HepG2 (cell line): ENCODE results near the gene DNAAF3. TPM values are rescaled to one million over a fixed set of nuclear protein-coding genes. Genes with fewer than 3 reads are reported as not detected.

Experiments used
- CBX5 ChIP-seq: sonication (generic); formaldehyde crosslinking; IDR thresholded peaks from 2 replicates; pipeline ENCODE4 v1.4.0; 2020; ENCODE audit warnings: missing genetic modification reagents, borderline replicate concordance
- HOXD1 ChIP-seq: sonication (generic); formaldehyde crosslinking; IDR thresholded peaks from 2 replicates; pipeline ENCODE4 v1.5.0; 2020; ENCODE audit warnings: missing genetic modification reagents
- JDP2 ChIP-seq: sonication (generic); formaldehyde crosslinking; IDR thresholded peaks from 2 replicates; pipeline ENCODE4 v1.8.1; 2022; ENCODE audit warnings: missing genetic modification reagents, borderline replicate concordance
- JUNB ChIP-seq: sonication (generic); formaldehyde crosslinking; IDR thresholded peaks from 2 replicates; pipeline ENCODE4 v1.8.0; 2022; ENCODE audit warnings: missing genetic modification reagents, mild to moderate bottlenecking, borderline replicate concordance
- KDM1A ChIP-seq: IDR thresholded peaks from 2 replicates; pipeline ENCODE4 v1.6.1; 2016; ENCODE audit warnings: missing compliant biosample characterization
- NR1H2 ChIP-seq: sonication (generic); formaldehyde crosslinking; IDR thresholded peaks from 2 replicates; pipeline ENCODE4 v1.8.1; 2022; ENCODE audit warnings: low read depth, missing genetic modification reagents, borderline replicate concordance
- PHF20 ChIP-seq: sonication (generic); formaldehyde crosslinking; IDR thresholded peaks from 2 replicates; pipeline ENCODE4 v1.5.0; 2020; ENCODE audit warnings: mild to moderate bottlenecking, missing genetic modification reagents
- ZBTB38 ChIP-seq: sonication (generic); formaldehyde crosslinking; IDR thresholded peaks from 2 replicates; pipeline ENCODE4 v1.5.1; 2020; ENCODE audit warnings: mild to moderate bottlenecking, missing genetic modification reagents
- ZKSCAN5 ChIP-seq: sonication (generic); formaldehyde crosslinking; IDR thresholded peaks from 2 replicates; pipeline ENCODE4 v1.5.1; 2020; ENCODE audit warnings: mild to moderate bottlenecking, missing genetic modification reagents
- ZNF10 ChIP-seq: sonication (generic); formaldehyde crosslinking; IDR thresholded peaks from 2 replicates; pipeline ENCODE4 v1.4.0; 2020; ENCODE audit warnings: mild to moderate bottlenecking, low read depth, missing genetic modification reagents, borderline replicate concordance
- ZNF460 ChIP-seq: sonication (generic); formaldehyde crosslinking; IDR thresholded peaks from 2 replicates; pipeline ENCODE4 v1.5.1; 2020; ENCODE audit warnings: missing genetic modification reagents, mild to moderate bottlenecking, borderline replicate concordance
- ZNF678 ChIP-seq: sonication (generic); formaldehyde crosslinking; IDR thresholded peaks from 2 replicates; pipeline ENCODE4 v1.4.0; 2020; ENCODE audit warnings: mild to moderate bottlenecking, missing genetic modification reagents
- ZNF879 ChIP-seq: sonication (generic); formaldehyde crosslinking; IDR thresholded peaks from 2 replicates; pipeline ENCODE4 v1.8.1; 2023; ENCODE audit warnings: missing genetic modification reagents
- ZZZ3 ChIP-seq: sonication (generic); formaldehyde crosslinking; IDR thresholded peaks from 2 replicates; pipeline ENCODE4 v1.4.0; 2020; ENCODE audit warnings: missing genetic modification reagents, mild to moderate bottlenecking, borderline replicate concordance
- polyA plus RNA-seq, 8 experiments: library from polyadenylated mRNA; depleted of rRNA in 3 of 8; stranded (reverse) in 7 of 8; unstranded in 1 of 8; fragments of >200 nt; fragmentation: Illumina TruSeq in 4 of 8; extraction: Trizol in 4 of 8; gene quantifications; 2 replicates each; pipeline versions ENCODE4 v1.2.1 to v1.2.3, GENCODE V29; 2011 to 2016; ENCODE audit warnings: low read depth in 4 of 8, missing spikeins in 1 of 8, mixed read lengths in 1 of 8; ENCODE audit not compliant: insufficient read depth in 1 of 8
- total RNA-seq, 5 experiments: library from RNA; depleted of rRNA; stranded (reverse); fragments of >200 nt; fragmentation: Illumina TruSeq; extraction: Trizol; gene quantifications; 2 replicates each; pipeline ENCODE4 v1.2.3, GENCODE V29; 2016; ENCODE audit warnings: low read depth in 1 of 5
- TF ChIP-seq, protein P1 (sequence below): sonication (generic); formaldehyde crosslinking; IDR thresholded peaks from one replicate; pipeline ENCODE4 v1.5.1; 2020; ENCODE audit warnings: mild to moderate bottlenecking, missing genetic modification reagents; ENCODE audit errors: not compliant biosample characterization
- TF ChIP-seq, protein P2 (sequence below): sonication (generic); formaldehyde crosslinking; IDR thresholded peaks from 2 replicates; pipeline ENCODE4 v1.9.0; 2021; ENCODE audit warnings: missing genetic modification reagents, mild to moderate bottlenecking, borderline replicate concordance
- TF ChIP-seq, protein P3 (sequence below): sonication (generic); formaldehyde crosslinking; IDR thresholded peaks from 2 replicates; pipeline ENCODE4 v1.4.0; 2020; ENCODE audit warnings: missing genetic modification reagents
- TF ChIP-seq, protein P4 (sequence below): sonication (generic); formaldehyde crosslinking; IDR thresholded peaks from 2 replicates; pipeline ENCODE4 v1.4.0; 2020; ENCODE audit warnings: mild to moderate bottlenecking, missing genetic modification reagents

The DNAAF3 gene
- total and polyA plus RNA-seq, 2 of the 13 experiments (the other 11 are each of a cell fraction or from before 2014, with no cell fraction given), result 0.30 to 0.40 TPM

DNA sequence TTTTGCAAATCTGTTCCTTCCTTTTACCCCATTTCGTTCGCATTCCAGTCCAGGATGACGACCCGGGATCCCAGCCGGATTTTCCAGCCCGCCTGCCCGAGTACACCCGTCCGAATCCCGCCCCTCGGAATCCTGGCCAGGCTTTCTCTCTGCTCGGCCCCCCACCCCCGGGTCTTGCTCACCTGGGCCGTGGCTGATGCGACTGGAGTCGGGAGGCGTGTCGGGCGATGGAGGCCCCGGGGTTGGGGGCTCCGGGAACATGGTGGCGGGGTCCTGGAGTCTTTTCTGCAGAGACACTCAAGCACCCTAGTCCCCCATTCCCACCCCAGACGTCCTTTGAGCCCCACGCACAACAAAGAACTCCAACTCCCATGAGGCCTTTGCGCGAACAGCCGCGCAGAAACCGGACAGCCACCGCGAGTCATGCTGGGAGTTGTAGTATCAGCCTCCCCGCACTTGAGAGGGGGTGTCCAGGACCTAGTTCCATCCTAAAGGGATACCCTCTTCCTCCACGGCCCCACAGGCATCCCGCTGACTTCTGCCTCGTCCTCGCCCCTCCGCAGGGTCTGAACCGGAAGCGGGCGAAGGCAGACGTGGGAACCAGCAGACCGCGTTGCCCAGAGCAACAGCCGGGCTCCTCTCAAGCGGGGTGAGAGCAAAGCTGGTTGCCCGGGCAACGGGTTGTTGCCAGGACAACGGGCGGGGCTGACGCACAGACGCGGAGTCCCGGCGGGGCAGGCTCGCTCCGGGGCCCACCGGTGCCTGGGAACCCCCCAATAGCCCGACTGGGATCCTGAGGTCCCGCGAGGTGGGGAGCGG, 12.6 kb upstream of the DNAAF3 start (continued):
- TF ChIP-seq, protein P1, sequence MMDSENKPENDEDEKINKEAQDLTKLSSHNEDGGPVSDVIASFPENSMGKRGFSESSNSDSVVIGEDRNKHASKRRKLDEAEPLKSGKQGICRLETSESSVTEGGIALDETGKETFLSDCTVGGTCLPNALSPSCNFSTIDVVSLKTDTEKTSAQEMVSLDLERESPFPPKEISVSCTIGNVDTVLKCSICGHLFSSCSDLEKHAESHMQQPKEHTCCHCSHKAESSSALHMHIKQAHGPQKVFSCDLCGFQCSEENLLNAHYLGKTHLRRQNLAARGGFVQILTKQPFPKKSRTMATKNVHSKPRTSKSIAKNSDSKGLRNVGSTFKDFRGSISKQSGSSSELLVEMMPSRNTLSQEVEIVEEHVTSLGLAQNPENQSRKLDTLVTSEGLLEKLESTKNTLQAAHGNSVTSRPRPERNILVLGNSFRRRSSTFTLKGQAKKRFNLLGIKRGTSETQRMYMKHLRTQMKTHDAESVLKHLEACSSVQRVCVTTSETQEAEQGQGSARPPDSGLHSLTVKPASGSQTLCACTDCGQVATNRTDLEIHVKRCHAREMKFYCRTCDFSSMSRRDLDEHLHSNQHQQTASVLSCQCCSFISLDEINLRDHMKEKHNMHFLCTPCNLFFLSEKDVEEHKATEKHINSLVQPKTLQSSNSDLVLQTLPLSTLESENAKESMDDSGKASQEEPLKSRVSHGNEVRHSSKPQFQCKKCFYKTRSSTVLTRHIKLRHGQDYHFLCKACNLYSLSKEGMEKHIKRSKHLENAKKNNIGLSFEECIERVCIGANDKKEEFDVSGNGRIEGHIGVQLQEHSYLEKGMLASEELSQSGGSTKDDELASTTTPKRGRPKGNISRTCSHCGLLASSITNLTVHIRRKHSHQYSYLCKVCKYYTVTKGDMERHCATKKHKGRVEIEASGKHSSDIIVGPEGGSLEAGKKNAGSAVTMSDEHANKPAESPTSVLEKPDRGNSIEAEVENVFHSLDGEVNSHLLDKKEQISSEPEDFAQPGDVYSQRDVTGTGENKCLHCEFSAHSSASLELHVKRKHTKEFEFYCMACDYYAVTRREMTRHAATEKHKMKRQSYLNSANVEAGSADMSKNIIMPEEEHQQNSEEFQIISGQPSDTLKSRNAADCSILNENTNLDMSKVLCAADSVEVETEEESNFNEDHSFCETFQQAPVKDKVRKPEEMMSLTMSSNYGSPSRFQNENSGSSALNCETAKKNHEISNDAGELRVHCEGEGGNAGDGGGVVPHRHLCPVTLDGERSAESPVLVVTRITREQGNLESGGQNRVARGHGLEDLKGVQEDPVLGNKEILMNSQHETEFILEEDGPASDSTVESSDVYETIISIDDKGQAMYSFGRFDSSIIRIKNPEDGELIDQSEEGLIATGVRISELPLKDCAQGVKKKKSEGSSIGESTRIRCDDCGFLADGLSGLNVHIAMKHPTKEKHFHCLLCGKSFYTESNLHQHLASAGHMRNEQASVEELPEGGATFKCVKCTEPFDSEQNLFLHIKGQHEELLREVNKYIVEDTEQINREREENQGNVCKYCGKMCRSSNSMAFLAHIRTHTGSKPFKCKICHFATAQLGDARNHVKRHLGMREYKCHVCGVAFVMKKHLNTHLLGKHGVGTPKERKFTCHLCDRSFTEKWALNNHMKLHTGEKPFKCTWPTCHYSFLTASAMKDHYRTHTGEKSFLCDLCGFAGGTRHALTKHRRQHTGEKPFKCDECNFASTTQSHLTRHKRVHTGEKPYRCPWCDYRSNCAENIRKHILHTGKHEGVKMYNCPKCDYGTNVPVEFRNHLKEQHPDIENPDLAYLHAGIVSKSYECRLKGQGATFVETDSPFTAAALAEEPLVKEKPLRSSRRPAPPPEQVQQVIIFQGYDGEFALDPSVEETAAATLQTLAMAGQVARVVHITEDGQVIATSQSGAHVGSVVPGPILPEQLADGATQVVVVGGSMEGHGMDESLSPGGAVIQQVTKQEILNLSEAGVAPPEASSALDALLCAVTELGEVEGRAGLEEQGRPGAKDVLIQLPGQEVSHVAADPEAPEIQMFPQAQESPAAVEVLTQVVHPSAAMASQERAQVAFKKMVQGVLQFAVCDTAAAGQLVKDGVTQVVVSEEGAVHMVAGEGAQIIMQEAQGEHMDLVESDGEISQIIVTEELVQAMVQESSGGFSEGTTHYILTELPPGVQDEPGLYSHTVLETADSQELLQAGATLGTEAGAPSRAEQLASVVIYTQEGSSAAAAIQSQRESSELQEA (CRISPR knock-in tag), result no peak
- TF ChIP-seq ZNF678 (CRISPR knock-in tag) (no peak), CBX5 (CRISPR knock-in tag) (no peak), ZKSCAN5 (CRISPR knock-in tag) (no peak), HOXD1 (no peak), ZZZ3 (CRISPR knock-in tag) (no peak), JUNB (CRISPR knock-in tag) (no peak), ZNF460 (CRISPR knock-in tag) (no peak), NR1H2 (CRISPR knock-in tag) (no peak), PHF20 (CRISPR knock-in tag) (no peak), ZNF879 (CRISPR knock-in tag) (no peak), ZBTB38 (no peak; the same call in 1 of the 2 replicates), JDP2 (no peak), KDM1A (CRISPR knock-in tag) (no peak), ZNF10 (CRISPR knock-in tag) (no peak)
- TF ChIP-seq, protein P2, sequence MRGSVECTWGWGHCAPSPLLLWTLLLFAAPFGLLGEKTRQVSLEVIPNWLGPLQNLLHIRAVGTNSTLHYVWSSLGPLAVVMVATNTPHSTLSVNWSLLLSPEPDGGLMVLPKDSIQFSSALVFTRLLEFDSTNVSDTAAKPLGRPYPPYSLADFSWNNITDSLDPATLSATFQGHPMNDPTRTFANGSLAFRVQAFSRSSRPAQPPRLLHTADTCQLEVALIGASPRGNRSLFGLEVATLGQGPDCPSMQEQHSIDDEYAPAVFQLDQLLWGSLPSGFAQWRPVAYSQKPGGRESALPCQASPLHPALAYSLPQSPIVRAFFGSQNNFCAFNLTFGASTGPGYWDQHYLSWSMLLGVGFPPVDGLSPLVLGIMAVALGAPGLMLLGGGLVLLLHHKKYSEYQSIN (CRISPR knock-in tag), result no peak
- TF ChIP-seq, protein P3, sequence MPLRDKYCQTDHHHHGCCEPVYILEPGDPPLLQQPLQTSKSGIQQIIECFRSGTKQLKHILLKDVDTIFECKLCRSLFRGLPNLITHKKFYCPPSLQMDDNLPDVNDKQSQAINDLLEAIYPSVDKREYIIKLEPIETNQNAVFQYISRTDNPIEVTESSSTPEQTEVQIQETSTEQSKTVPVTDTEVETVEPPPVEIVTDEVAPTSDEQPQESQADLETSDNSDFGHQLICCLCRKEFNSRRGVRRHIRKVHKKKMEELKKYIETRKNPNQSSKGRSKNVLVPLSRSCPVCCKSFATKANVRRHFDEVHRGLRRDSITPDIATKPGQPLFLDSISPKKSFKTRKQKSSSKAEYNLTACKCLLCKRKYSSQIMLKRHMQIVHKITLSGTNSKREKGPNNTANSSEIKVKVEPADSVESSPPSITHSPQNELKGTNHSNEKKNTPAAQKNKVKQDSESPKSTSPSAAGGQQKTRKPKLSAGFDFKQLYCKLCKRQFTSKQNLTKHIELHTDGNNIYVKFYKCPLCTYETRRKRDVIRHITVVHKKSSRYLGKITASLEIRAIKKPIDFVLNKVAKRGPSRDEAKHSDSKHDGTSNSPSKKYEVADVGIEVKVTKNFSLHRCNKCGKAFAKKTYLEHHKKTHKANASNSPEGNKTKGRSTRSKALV (CRISPR knock-in tag), result no peak
- TF ChIP-seq, protein P4, sequence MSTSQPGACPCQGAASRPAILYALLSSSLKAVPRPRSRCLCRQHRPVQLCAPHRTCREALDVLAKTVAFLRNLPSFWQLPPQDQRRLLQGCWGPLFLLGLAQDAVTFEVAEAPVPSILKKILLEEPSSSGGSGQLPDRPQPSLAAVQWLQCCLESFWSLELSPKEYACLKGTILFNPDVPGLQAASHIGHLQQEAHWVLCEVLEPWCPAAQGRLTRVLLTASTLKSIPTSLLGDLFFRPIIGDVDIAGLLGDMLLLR (CRISPR knock-in tag), result no peak
